NCI-H446 (cell line): ENCODE measurements around the gene KLK4.

Experiments
- DNase-seq, 2 experiments: peaks; one replicate each; lab custom pipeline; 2025; lab: John Stamatoyannopoulos, UW

KLK4 gene

DNA sequence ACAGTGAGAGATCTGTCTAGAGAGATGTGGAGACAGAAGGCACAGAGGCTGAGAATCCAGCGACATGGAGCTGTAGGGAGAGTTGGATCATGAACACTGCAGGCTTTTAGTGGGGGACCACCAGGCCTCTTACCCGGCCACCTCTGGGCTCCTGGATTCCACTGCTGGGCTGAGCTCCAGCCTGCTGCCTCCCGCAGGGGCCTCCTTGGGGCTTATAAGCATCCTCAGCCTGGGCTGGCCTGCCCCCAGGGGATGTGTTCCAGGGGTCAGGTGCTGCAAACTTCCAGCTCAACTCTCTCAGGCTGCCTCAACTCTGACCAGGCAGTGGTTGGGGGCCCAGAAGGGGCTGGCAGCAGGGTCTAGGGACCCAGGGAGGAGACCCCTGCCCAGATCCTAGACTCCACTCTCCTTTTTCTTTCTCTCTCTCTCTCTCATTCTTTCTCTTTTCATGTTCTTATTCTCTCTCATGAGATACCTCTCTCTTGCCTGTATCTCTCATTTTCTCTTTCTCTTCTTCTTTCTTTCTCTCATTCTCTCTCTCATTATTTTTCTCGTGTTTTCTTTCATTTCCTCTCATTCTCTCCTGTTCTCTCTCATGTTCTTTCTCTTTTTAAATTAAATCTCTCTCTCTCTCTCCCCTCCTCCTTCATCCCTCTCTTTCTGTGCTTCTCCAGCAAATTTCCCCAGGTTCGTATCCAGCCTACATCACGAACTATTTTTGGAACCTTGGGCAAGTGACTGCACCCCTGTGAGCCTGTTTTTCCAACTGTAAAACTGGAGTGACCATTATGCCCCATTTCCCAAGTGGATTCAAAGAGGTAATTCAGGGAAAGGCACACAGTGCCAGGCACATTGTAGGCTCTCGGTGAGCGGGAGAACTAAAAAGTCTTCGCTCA, at the start of gene KLK4:
Gene KLK4 (minus strand): TSS at position 190 of the 896 bp plus-strand sequence. CDS start 657 bp downstream, outside the sequence.
- DNase-seq, result no peak

DNA sequence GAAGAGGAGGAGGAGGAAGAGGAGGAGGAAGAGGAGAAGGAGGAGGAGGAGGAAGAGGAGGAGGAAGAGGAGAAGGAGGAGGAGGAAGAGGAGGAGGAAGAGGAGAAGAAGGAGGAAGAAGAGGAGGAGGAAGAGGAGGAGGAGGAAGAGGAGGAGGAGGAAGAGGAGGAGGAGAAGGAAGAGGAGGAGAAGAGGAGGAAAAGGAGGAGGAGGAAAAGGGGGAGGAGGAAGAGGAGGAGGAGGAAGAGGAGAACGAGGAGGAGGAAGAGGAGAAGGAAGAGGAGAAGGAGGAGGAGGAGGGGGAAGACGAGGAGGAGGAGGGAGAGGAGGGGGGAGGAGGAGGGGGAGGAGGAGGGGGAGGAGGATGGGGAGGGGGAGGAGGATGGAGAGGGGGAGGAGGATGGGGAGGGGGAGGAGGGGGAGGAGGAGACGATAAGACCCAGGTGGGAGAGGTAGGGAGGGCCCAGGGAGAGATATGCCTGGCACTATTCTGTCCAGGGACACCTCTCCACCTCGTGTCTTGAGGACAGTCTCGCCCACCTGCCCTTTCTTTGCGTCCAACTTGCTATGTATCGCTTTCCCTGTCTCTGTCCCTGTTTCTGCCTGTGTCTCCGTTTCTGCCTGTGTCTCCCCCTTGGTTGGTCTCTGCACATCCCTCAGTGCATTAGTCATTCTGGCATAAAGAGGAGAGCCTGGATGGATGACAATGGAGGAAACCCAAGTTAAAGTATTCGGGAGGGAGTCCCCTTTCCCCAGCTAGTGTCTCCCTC, 48.7 kb upstream of the KLK4 start:
- DNase-seq, result no peak

DNA sequence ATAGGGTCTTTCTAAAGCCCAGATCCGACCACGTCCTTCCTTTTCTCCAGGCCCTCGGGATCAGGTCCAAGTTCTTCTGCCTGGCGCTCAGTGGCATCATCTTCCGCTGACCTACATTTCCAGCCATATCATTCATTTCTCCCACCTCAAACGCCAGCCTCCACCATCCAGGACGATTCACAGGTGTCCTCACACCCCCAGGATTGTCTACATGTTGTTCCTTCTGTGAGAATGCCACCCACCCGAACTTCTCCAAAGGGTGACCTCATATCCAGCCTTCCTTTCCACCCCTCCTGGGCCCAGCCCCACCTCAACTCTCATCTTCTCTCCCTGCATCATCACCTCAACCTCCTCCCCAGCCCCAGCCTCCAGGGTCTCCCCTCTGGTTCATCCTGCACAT, 46.4 kb upstream of the KLK4 start:
- no peak for DNase-seq

DNA sequence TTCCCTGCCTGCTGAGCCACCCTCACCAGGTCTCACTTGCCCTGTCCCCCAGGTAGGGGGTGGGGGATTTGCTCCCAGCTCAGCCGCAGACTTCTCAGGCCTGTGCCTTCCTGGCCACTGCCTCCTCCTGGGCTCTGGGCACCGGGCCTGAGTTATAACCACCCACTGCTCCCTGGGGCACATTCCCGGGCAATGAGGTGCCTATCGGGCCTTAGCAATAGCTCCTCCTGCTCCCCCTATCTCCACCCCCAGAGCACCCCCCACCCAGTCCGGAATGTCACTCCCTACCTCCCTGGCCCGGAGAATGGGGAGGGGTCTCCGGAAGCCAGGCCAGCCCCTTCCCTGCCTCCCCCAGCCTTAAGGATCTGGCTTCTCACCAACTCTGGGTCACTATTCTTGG, 41.7 kb upstream of the KLK4 start, which contains the start of gene KLK5:
Gene KLK5 (minus strand): TSS at position 129 of the 400 bp plus-strand sequence. CDS start 381 bp downstream, outside the sequence.
- DNase-seq, result no peak

DNA sequence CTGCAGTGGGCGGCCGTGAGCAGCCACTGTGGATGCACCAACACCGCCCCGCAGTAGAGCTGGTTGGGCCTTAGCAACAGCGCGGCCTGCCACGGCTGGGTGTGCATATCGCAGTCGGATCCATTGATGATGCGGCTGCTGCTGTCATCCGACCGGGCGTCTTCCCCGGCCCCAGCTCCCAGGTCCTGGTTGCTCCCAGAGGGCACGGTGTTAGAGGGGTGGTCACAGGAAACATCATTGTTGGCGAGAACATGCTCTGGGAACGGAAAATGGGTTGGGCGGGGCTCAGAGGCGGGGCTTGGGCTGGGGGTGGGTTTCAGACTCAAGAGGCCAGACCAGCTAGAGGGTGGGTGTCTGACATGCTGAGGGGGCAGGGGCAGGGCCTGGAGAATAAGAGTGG, 38.7 kb upstream of the KLK4 start:
- DNase-seq, result no peak

- DNase-seq, result no peak
These were observed 35.9 kb upstream of the KLK4 start for GRCh38 chr19:50947123-50947522.

GRCh38 chr19:50944795-50945194, 33.6 kb upstream of the KLK4 start:
- no peak for DNase-seq

GRCh38 chr19:50943074-50943828, 32.1 kb upstream of the KLK4 start:
- DNase-seq, result no peak

DNA sequence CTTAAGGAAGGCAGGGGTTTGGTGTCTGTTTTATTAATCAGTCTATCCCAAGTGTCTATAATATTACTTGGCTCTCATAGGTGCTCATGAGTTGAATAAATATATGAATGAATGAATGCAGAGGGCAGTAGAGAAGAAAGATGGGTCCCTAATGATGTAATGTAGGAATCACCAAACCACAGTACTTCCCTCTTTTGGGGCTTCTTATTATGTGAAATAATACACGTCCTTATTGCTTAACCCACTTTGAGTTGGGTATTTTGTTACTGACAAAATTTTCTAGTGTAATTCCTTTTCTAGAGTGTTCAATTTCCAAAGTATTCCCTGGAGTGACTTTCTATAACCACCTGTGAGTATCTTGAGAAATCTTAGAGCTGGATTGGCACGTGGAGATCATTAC, 28.4 kb upstream of the KLK4 start:
- no peak for DNase-seq

GRCh38 chr19:50933640-50934039, 22.4 kb upstream of the KLK4 start:
- no peak for DNase-seq

GRCh38 chr19:50932690-50933083, 21.5 kb upstream of the KLK4 start:
- DNase-seq, result no peak

DNA sequence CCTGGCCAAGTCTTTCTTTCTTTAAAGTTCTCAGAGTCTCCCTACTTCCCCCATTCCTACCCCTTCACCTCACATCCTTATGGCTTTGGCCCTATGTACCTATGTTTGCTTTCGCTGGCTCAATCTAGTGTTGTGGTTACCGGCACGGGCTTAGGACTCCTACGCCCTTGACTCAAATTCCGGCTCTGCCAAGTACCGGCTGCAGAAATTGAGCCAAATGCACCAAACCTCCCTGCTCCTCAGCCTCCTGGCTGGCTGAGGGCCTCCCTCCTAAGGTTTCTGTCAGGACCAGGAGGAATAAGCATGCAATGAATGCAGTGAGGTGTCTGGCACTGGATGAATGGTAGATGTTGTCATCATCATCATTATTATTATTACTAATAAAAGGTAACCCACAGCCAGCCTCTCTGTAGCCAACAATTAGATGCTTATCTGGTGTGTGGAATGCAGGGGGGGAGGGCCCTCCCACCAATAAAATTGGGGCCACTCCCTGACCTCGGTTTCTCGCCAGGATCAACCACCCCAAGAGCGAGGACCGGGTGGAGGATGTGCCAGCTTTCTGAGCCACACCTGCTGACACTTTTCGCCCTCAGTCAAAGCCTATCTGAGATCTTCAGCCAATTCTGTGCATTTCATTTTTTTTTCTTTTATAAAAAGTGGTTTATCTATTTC, 21.0 kb upstream of the KLK4 start:
- DNase-seq, result no peak

DNA sequence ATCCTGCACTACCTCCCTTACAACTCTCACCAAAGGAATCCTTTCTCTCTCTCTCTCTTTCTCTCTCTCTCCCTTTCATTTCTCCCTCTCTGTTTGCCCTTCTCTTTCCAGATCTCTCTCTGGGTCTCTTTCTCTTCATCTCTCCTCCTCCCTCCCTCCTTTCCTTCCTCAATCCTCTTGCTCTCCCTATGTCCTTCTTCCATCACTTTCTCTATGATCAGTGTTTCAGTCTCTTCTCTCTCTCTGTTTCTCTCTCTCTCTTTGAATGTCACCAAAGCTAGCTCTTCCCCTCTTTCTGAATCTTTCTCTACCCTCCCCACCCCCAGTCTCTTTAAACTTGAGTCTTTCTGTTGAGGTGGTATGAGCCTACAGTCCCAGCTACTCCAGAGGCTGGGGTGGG, 19.8 kb upstream of the KLK4 start:
- no peak for DNase-seq

GRCh38 chr19:50928831-50929230, 17.6 kb upstream of the KLK4 start:
- DNase-seq, result no peak

DNA sequence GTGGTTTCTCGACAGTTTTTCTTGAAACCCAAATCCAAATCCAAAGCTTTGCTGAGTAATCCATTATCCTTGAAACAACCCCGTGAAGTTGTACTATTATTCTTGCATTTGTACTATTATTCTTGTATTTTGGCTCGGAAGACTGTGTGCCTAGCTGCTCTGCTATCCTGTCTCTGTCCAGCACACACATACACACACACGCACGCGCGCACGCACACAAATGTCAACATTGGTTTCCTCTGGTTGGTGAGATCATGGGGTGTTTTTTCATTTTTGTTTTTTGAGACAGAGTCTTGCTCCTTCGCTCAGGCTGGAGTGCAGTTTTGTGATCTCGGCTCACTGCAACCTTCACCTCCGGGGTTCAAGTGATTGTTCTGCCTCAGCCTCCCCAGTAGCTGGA, 14.9 kb upstream of the KLK4 start:
- no peak for DNase-seq

- no peak for DNase-seq
These were observed 14.5 kb upstream of the KLK4 start for GRCh38 chr19:50925734-50926133.

GRCh38 chr19:50924586-50924985, 13.4 kb upstream of the KLK4 start:
- no peak for DNase-seq

- peak; percentile 73 to 88 for DNase-seq
These were observed 11.2 kb upstream of the KLK4 start for GRCh38 chr19:50922317-50922853.

GRCh38 chr19:50921426-50922316, 10.5 kb upstream of the KLK4 start:
- no peak for DNase-seq

- no peak for DNase-seq
These were observed 4.9 kb upstream of the KLK4 start for GRCh38 chr19:50916069-50916468.
